A549 (cell line): ENCODE results near the gene SLC39A13. TPM values are rescaled to one million over a fixed set of nuclear protein-coding genes. Genes with fewer than 3 reads are reported as not detected.

Source experiments
- ATAC-seq, 2 experiments: fragments of 200-7000 bp in 1 of 2; fragments of >200 bp in 1 of 2; cut with Nextera tagmentation in 1 of 2; cut with Tn5 transposase in 1 of 2; 3 replicates each; pipeline versions ENCODE4 v1.8.0 to v1.9.1; 2018 to 2020; ENCODE audit warnings: mild to moderate bottlenecking in 1 of 2, moderate library complexity in 1 of 2
- CTCF ChIA-PET: fragments of 300-600 bp; sonication (Branson Sonifier 250); formaldehyde crosslinking; extraction: SDS; loops from one replicate; lab custom pipeline; 2021; ENCODE audit warnings: antibody characterized with exemption, inconsistent platforms; lab: Yijun Ruan, JAX
- POLR2A ChIA-PET: fragments of 350-600 bp; formaldehyde crosslinking; extraction: SDS; loops from one replicate; lab custom pipeline; 2021; ENCODE audit warnings: antibody characterized with exemption, inconsistent platforms; lab: Yijun Ruan, JAX
- DNase-seq, 2 experiments: peaks; one replicate each; pipeline versions ENCODE4 v3.0.0 to v3.0.0-alpha.2; 2011 to 2016; ENCODE audit warnings: low read depth in 1 of 2, low spot score in 1 of 2
- FAIRE-seq: peaks from 2 replicates; lab custom pipeline; 2011; peaks lifted over from hg19 to GRCh38; lab: Jason Lieb, UNC
- H3K27ac ChIP-seq, 2 experiments: fragments of >200 bp; sonication (Bioruptor Twin); formaldehyde crosslinking; 3 replicates each; pipeline ENCODE4 v1.5.1; 2016 to 2017
- H3K4me1 ChIP-seq: fragments of >200 bp; sonication (Bioruptor Twin); formaldehyde crosslinking; 3 replicates; pipeline ENCODE4 v1.6.1; 2016
- H3K4me2 ChIP-seq: fragments of >200 bp; sonication (Bioruptor Twin); formaldehyde crosslinking; 3 replicates; pipeline ENCODE4 v1.6.1; 2016
- H3K4me3 ChIP-seq: fragments of >200 bp; sonication (Bioruptor Twin); formaldehyde crosslinking; 3 replicates; pipeline ENCODE4 v1.5.1; 2016
- H3K9me3 ChIP-seq: fragments of >200 bp; sonication (Bioruptor Twin); formaldehyde crosslinking; 3 replicates; pipeline ENCODE4 v1.6.1; 2016
- CBX8 ChIP-seq: fragments of 200-600 bp; sonication (generic); IDR thresholded peaks from 2 replicates; pipeline ENCODE4 v1.6.1; 2016
- CEBPB ChIP-seq, 2 experiments: fragments of >200 bp in 1 of 2; sonication (Bioruptor Twin) in 1 of 2; formaldehyde crosslinking in 1 of 2; IDR thresholded peaks; 2 replicates each; pipeline ENCODE4 v1.6.1; 2012 to 2016
- CHD4 ChIP-seq: fragments of 200-600 bp; sonication (generic); IDR thresholded peaks from 2 replicates; pipeline ENCODE4 v1.6.1; 2016; ENCODE audit warnings: antibody characterized with exemption, mild to moderate bottlenecking, borderline replicate concordance
- ESRRA ChIP-seq: fragments of 150-350 bp; IDR thresholded peaks from 2 replicates; pipeline ENCODE4 v1.6.1; 2014; ENCODE audit warnings: mild to moderate bottlenecking, low read length, borderline replicate concordance
- FOSL2 ChIP-seq, 2 experiments: fragments of 450-650 bp in 1 of 2; fragments of >200 bp in 1 of 2; sonication (Bioruptor Twin) in 1 of 2; formaldehyde crosslinking; IDR thresholded peaks; 2 replicates each; pipeline versions ENCODE4 v1.5.0 to v1.6.1; 2016 to 2020; ENCODE audit warnings: mild to moderate bottlenecking in 1 of 2, moderate library complexity in 1 of 2
- HDAC2 ChIP-seq: fragments of 200-600 bp; sonication (generic); IDR thresholded peaks from 2 replicates; pipeline ENCODE4 v1.6.1; 2016
- HMGXB4 ChIP-seq: fragments of 250-450 bp; sonication (Bioruptor Pico); IDR thresholded peaks from 2 replicates; pipeline ENCODE4 v1.5.0; 2021; ENCODE audit warnings: mild to moderate bottlenecking, moderate library complexity, borderline replicate concordance
- HOXB13 ChIP-seq: fragments of 250-450 bp; sonication (Bioruptor Pico); IDR thresholded peaks from 2 replicates; pipeline ENCODE4 v1.5.0; 2020; ENCODE audit warnings: low read depth, mild to moderate bottlenecking, moderate library complexity
- HOXB5 ChIP-seq: fragments of 250-450 bp; sonication (Bioruptor Pico); IDR thresholded peaks from 2 replicates; pipeline ENCODE4 v1.5.0; 2020; ENCODE audit warnings: mild to moderate bottlenecking, moderate library complexity
- JUNB ChIP-seq: fragments of >200 bp; sonication (Bioruptor Twin); formaldehyde crosslinking; IDR thresholded peaks from 2 replicates; pipeline ENCODE4 v1.6.1; 2016
- KDM1A ChIP-seq: fragments of 200-600 bp; sonication (generic); IDR thresholded peaks from 2 replicates; pipeline ENCODE4 v1.6.1; 2016; ENCODE audit warnings: low read depth, mild to moderate bottlenecking
- MAX ChIP-seq: IDR thresholded peaks from 2 replicates; pipeline ENCODE4 v1.6.1; 2012
- MAZ ChIP-seq: fragments of 150-350 bp; IDR thresholded peaks from 2 replicates; pipeline ENCODE4 v1.6.1; 2014; ENCODE audit warnings: antibody characterized with exemption, low read depth, low read length, borderline replicate concordance
- PHF8 ChIP-seq: fragments of 200-600 bp; sonication (generic); IDR thresholded peaks from 2 replicates; pipeline ENCODE4 v1.6.1; 2016; ENCODE audit warnings: low read depth, mild to moderate bottlenecking, antibody characterized with exemption, moderate library complexity, borderline replicate concordance
- RARB ChIP-seq: fragments of 250-450 bp; sonication (Bioruptor Pico); IDR thresholded peaks from 2 replicates; pipeline ENCODE4 v1.8.0; 2021; ENCODE audit warnings: mild to moderate bottlenecking, moderate library complexity
- TP53 ChIP-seq: fragments of 250-450 bp; sonication (Bioruptor Pico); IDR thresholded peaks from 2 replicates; pipeline ENCODE4 v1.5.0; 2021; ENCODE audit warnings: mild to moderate bottlenecking, moderate library complexity
- USF2 ChIP-seq: fragments of 450-650 bp; IDR thresholded peaks from 2 replicates; pipeline ENCODE4 v1.6.1; 2014; ENCODE audit warnings: antibody characterized with exemption
- ZC3H11A ChIP-seq: fragments of 450-650 bp; IDR thresholded peaks from 2 replicates; pipeline ENCODE4 v1.6.1; 2014; ENCODE audit warnings: antibody characterized with exemption, mild to moderate bottlenecking
- ZFP36 ChIP-seq: fragments of 450-650 bp; IDR thresholded peaks from 2 replicates; pipeline ENCODE4 v1.6.1; 2014; ENCODE audit warnings: borderline replicate concordance; ENCODE audit not compliant: partially characterized antibody
- ZNF302 ChIP-seq: fragments of 250-450 bp; sonication (Bioruptor Pico); IDR thresholded peaks from 2 replicates; pipeline ENCODE4 v1.9.0; 2021; ENCODE audit warnings: inconsistent platforms, mild to moderate bottlenecking, moderate library complexity
- WGBS: methylation state at CpG from one replicate; pipeline ENCODE4 v1.1.6; 2017; ENCODE audit errors: missing lambda C conversion rate; 5-methylcytosine and 5-hydroxymethylcytosine counted together
- polyA plus RNA-seq, 4 experiments: library from polyadenylated mRNA; depleted of rRNA in 3 of 4; stranded (reverse); fragments of >200 nt; fragmentation: RNase III in 1 of 4; extraction: RNeasy Plus Mini Kit Qiagen cat#74134 plus additional on column Dnase treatment in 1 of 4; gene quantifications; 2 replicates in 3 of 4; 3 replicates in 1 of 4; pipeline ENCODE4 v1.2.3, GENCODE V29; 2011 to 2017
- TF ChIP-seq, protein P1 (sequence below): IDR thresholded peaks from 2 replicates; pipeline ENCODE4 v1.6.1; 2012; ENCODE audit warnings: low read depth, borderline replicate concordance
- TF ChIP-seq, protein P2 (sequence below): fragments of 150-350 bp; IDR thresholded peaks from 2 replicates; pipeline ENCODE4 v1.6.1; 2014; ENCODE audit warnings: low read depth, mild to moderate bottlenecking, low read length

Gene SLC39A13
- polyA plus RNA-seq, 2 of the 4 experiments (the other 2 are of a cell fraction): 10.8 to 35.2 TPM

DNA sequence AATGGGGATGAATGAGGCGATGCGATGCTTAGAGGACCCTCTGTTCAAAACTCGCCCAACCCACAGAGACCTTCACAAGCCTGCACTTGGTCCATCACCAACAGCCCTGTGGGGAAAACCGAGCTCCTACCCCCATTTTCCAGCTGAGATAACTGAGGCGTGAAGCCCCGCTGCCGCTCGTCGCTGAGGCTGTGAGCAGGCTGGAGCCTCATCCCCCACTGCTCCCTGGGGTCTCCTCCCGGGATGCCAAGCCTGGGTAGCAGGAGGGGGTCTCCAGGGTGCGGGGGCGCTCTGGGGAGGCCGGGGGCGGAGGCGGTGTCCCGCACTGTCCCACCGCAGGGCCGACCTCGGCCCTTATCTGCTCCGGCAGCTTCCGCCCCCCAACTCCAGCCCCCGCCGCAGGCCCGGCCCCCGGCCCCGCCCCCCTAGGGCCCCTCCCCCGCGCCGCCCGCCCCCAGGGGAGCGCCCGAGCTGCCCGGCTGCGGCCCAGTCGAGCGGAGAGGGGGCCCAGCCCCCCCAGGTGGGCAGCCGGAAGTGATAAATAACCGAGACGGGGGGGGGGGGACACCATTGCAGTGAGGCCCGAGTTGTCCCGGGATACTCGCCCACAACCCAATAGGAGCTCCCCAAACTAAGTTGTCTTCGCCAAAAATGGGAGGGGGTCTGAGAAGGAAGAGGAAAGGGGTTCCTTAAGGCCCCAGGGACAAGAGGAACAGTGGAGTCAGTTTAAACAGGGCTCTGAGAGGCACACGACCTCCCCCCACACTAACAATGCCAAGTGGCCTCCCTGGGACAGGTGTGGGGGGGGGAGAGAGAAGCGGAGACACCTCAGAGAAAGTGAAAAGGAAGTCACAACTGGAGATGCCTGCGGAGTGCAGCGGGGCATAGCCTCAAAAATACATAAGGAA lies 8.3 kb upstream of the SLC39A13 start:
- ATAC-seq (peak; percentile 32 to 62; a peak in 4 of 6 replicates), FAIRE-seq (no peak), DNase-seq (no peak)
- CTCF ChIA-PET: interaction anchor here (0.6 to 3.9 kb wide), 6 partner anchors 10 to 222 kb away, joined by 3 to 27 read pairs (median 4); no protein-coding TSS in a partner anchor
- no peak for TF ChIP-seq RARB (CRISPR knock-in tag)
- no peak for TF ChIP-seq MAZ
- TF ChIP-seq CHD4: no peak
- TF ChIP-seq ZC3H11A: no peak
- no peak for TF ChIP-seq HMGXB4
- no peak for TF ChIP-seq JUNB
- TF ChIP-seq, all 56 proteins: peak for 0
- POLR2A ChIA-PET: interaction anchor here (0.6 to 1.0 kb wide), 3 partner anchors 13 to 537 kb away, joined by 4 to 5 read pairs (median 4); no protein-coding TSS in a partner anchor
- Histone ChIP-seq H3K27ac (peak overlapping the region; percentile 73 to 87), H3K9me3 (no peaks in the 10 kb centered on the region), H3K4me2 (peak overlapping the region; percentile 99), H3K4me1 (peaks cover 6% of the 10 kb centered on the region; the same call in 2 of the 3 replicates), H3K4me3 (peak overlapping the region; percentile 63)
- WGBS: 33% methylated on average over 11 of the region's 47 CpGs

GRCh38 chr11:47400768-47401279 lies 7.6 kb upstream of the SLC39A13 start:
- H3K27ac ChIP-seq: peak overlapping the region; percentile 73 to 87; a peak in 2 of 6 replicates
- WGBS: 77% methylated on average over 8 of the region's 8 CpGs
- peaks cover 6% of the 10 kb centered on the region; the same call in 2 of the 3 replicates for H3K4me1 ChIP-seq
- ChIA-PET CTCF (interaction anchor here (0.6 to 3.9 kb wide), 4 partner anchors 10 to 28 kb away, joined by 3 to 27 read pairs (median 4); no protein-coding TSS in a partner anchor), POLR2A (no interaction called here)
- ATAC-seq (peak; percentile 51 to 54; a peak in 3 of 6 replicates), FAIRE-seq (no peak), DNase-seq (no peak)
- TF ChIP-seq, protein P1, sequence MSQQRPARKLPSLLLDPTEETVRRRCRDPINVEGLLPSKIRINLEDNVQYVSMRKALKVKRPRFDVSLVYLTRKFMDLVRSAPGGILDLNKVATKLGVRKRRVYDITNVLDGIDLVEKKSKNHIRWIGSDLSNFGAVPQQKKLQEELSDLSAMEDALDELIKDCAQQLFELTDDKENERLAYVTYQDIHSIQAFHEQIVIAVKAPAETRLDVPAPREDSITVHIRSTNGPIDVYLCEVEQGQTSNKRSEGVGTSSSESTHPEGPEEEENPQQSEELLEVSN: no peak
- TF ChIP-seq KDM1A (no peak), HDAC2 (no peak), HOXB13 (CRISPR knock-in tag) (no peak), TP53 (no peak), HOXB5 (no peak), USF2 (no peak), PHF8 (no peak), CEBPB (IDR thresholded peaks at IDR 0.05) (no peak), CHD4 (no peak), MAX (no peak), FOSL2 (IDR thresholded peaks at IDR 0.05) (no peak), FOSL2 (CRISPR knock-in tag; IDR thresholded peaks at IDR 0.05) (no peak), CBX8 (no peak), ESRRA (no peak), ZFP36 (no peak), ZNF302 (CRISPR knock-in tag) (no peak)
- TF ChIP-seq, protein P2, sequence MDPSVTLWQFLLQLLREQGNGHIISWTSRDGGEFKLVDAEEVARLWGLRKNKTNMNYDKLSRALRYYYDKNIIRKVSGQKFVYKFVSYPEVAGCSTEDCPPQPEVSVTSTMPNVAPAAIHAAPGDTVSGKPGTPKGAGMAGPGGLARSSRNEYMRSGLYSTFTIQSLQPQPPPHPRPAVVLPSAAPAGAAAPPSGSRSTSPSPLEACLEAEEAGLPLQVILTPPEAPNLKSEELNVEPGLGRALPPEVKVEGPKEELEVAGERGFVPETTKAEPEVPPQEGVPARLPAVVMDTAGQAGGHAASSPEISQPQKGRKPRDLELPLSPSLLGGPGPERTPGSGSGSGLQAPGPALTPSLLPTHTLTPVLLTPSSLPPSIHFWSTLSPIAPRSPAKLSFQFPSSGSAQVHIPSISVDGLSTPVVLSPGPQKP: no peak
- no peak overlapping the region; the same call in 2 of the 3 replicates for H3K4me3 ChIP-seq
- H3K9me3 ChIP-seq: no peaks in the 10 kb centered on the region
- H3K4me2 ChIP-seq: peak overlapping the region; percentile 99
